MM.1S (cell line): ENCODE data around the gene ULK4.

Experiments used
- DNase-seq: peaks from one replicate; pipeline ENCODE4 v3.0.0-alpha.2; 2015
- H2AFZ ChIP-seq: fragments of 300-600 bp; sonication (generic); 2 replicates; pipeline ENCODE4 v1.6.0; 2016; ENCODE audit warnings: antibody characterized with exemption, low read length
- H3F3A ChIP-seq: fragments of 300-600 bp; sonication (generic); 2 replicates; pipeline ENCODE4 v1.6.1; 2016; ENCODE audit warnings: mild to moderate bottlenecking, antibody characterized with exemption, low read length, moderate library complexity, mixed read lengths; ENCODE audit not compliant: insufficient read depth
- H3K27ac ChIP-seq: fragments of 300-600 bp; sonication (generic); 2 replicates; pipeline ENCODE4 v1.5.1; 2016; ENCODE audit warnings: mild to moderate bottlenecking, low read length
- H3K27me3 ChIP-seq: fragments of 300-600 bp; sonication (generic); replicated peaks from 2 replicates; pipeline ENCODE4 v1.6.0; 2016; ENCODE audit warnings: low read length; ENCODE audit not compliant: insufficient read depth
- H3K36me3 ChIP-seq: fragments of 300-600 bp; sonication (generic); replicated peaks from 2 replicates; pipeline ENCODE4 v1.6.1; 2016; ENCODE audit warnings: mild to moderate bottlenecking, low read length, mixed read lengths; ENCODE audit not compliant: insufficient read depth
- H3K4me1 ChIP-seq: fragments of 300-600 bp; sonication (generic); 2 replicates; pipeline ENCODE4 v1.6.1; 2016; ENCODE audit warnings: low read length, mixed read lengths
- H3K4me2 ChIP-seq: fragments of 300-600 bp; sonication (generic); 2 replicates; pipeline ENCODE4 v1.6.0; 2016; ENCODE audit warnings: low read depth, low read length
- H3K4me3 ChIP-seq: fragments of 300-600 bp; sonication (generic); 2 replicates; pipeline ENCODE4 v1.5.1; 2016; ENCODE audit warnings: low read length, mixed read lengths
- H3K79me2 ChIP-seq: fragments of 300-600 bp; sonication (generic); 2 replicates; pipeline ENCODE4 v1.6.1; 2016; ENCODE audit warnings: mixed run types, low read length, mixed read lengths
- H3K9ac ChIP-seq: fragments of 300-600 bp; sonication (generic); 2 replicates; pipeline ENCODE4 v1.6.1; 2016; ENCODE audit warnings: low read length, mixed read lengths
- H3K9me2 ChIP-seq: fragments of 300-600 bp; sonication (generic); replicated peaks from 2 replicates; pipeline ENCODE4 v1.6.1; 2016; ENCODE audit warnings: mild to moderate bottlenecking, low read length, mixed read lengths; ENCODE audit not compliant: insufficient read depth
- H3K9me3 ChIP-seq: fragments of 300-600 bp; sonication (generic); replicated peaks from 2 replicates; pipeline ENCODE4 v1.6.1; 2016; ENCODE audit warnings: mild to moderate bottlenecking, low read length, mixed read lengths; ENCODE audit not compliant: insufficient read depth
- H4K20me1 ChIP-seq: fragments of 300-600 bp; sonication (generic); 2 replicates; pipeline ENCODE4 v1.6.1; 2016; ENCODE audit warnings: mild to moderate bottlenecking, low read length, moderate library complexity, mixed read lengths; ENCODE audit not compliant: insufficient read depth
- CTCF ChIP-seq: fragments of 300-600 bp; sonication (generic); IDR thresholded peaks from 2 replicates; pipeline ENCODE4 v1.5.1; 2016; ENCODE audit warnings: antibody characterized with exemption, low read length, mixed read lengths
- EZH2 ChIP-seq: fragments of 300-600 bp; sonication (generic); optimal IDR thresholded peaks from 2 replicates; pipeline ENCODE3; 2017; ENCODE audit warnings: low read depth, mild to moderate bottlenecking, antibody characterized with exemption, low read length, mixed read lengths
- EZH2phosphoT487 ChIP-seq: fragments of 300-600 bp; sonication (generic); IDR thresholded peaks from 2 replicates; pipeline ENCODE4 v1.6.1; 2018; ENCODE audit warnings: antibody characterized with exemption, low read length

Gene ULK4

GRCh38 chr3:41331041-41331440 is 630.9 kb downstream of the ULK4 start:
- TF ChIP-seq EZH2 (no peak), EZH2phosphoT487 (no peak), CTCF (no peak)
- no peaks in the 10 kb centered on the region for H3K36me3 ChIP-seq
- no peaks in the 10 kb centered on the region for H3K9me2 ChIP-seq
- H3F3A ChIP-seq, result no peaks in the 10 kb centered on the region
- H4K20me1 ChIP-seq, result no peaks in the 10 kb centered on the region
- H3K79me2 ChIP-seq, result no peaks in the 10 kb centered on the region
- no peaks in the 10 kb centered on the region for H3K27me3 ChIP-seq
- H2AFZ ChIP-seq, result no peak overlapping the region
- no peak for DNase-seq
- no peak overlapping the region for H3K4me3 ChIP-seq
- H3K4me2 ChIP-seq, result no peak overlapping the region
- H3K9me3 ChIP-seq, result no peaks in the 10 kb centered on the region
- no peak overlapping the region for H3K27ac ChIP-seq
- no peaks in the 10 kb centered on the region for H3K4me1 ChIP-seq
- H3K9ac ChIP-seq, result no peak overlapping the region

GRCh38 chr3:41330465-41330864 is 631.4 kb downstream of the ULK4 start:
- no peaks in the 10 kb centered on the region for H3K9me2 ChIP-seq
- H3K27ac ChIP-seq, result no peak overlapping the region
- no peaks in the 10 kb centered on the region for H3K27me3 ChIP-seq
- H3K4me2 ChIP-seq, result no peak overlapping the region
- DNase-seq, result no peak
- no peaks in the 10 kb centered on the region for H3K9me3 ChIP-seq
- TF ChIP-seq EZH2phosphoT487, result no peak
- TF ChIP-seq CTCF, result no peak
- TF ChIP-seq EZH2, result no peak
- no peaks in the 10 kb centered on the region for H3K36me3 ChIP-seq
- H3K4me3 ChIP-seq, result no peak overlapping the region
- no peak overlapping the region for H2AFZ ChIP-seq
- no peaks in the 10 kb centered on the region for H3K4me1 ChIP-seq
- H4K20me1 ChIP-seq, result no peaks in the 10 kb centered on the region
- no peaks in the 10 kb centered on the region for H3K79me2 ChIP-seq
- no peak overlapping the region for H3K9ac ChIP-seq
- H3F3A ChIP-seq, result no peaks in the 10 kb centered on the region

- Histone ChIP-seq H3F3A (no peaks in the 10 kb centered on the region), H3K9ac (no peak overlapping the region), H3K36me3 (no peaks in the 10 kb centered on the region), H2AFZ (no peak overlapping the region), H3K9me3 (no peaks in the 10 kb centered on the region), H3K27me3 (no peaks in the 10 kb centered on the region), H3K4me1 (no peaks in the 10 kb centered on the region), H3K27ac (no peak overlapping the region), H3K79me2 (no peaks in the 10 kb centered on the region), H3K4me3 (no peak overlapping the region), H3K4me2 (no peak overlapping the region), H4K20me1 (no peaks in the 10 kb centered on the region), H3K9me2 (no peaks in the 10 kb centered on the region)
- no peak for TF ChIP-seq EZH2
- TF ChIP-seq CTCF, result no peak
- no peak for TF ChIP-seq EZH2phosphoT487
- DNase-seq, result no peak
Observed at GRCh38 chr3:41329881-41330280, 632.0 kb downstream of the ULK4 start.
